Testis (tissue), 3 donors: ENCODE measurements around the gene AK1. TPM values are rescaled to one million over a fixed set of nuclear protein-coding genes. Genes with fewer than 3 reads are reported as not detected.
"Not testable (repeated sequence)": the region's sequence is repeated elsewhere in the genome, so short reads cannot be mapped to it uniquely, and the experiment has no call there.

ENCODE experiments used
- DNase-seq: peaks from one replicate; pipeline ENCODE4 v3.0.0-alpha.2; 2019
- H3K27ac ChIP-seq, 2 donors: fragments of 200-600 bp; sonication (generic); one replicate each; pipeline ENCODE4 v1.5.1; 2019
- H3K27me3 ChIP-seq: fragments of 200-600 bp; sonication (generic); one replicate; pipeline ENCODE4 v1.5.1; 2019
- H3K36me3 ChIP-seq: fragments of 200-600 bp; sonication (generic); one replicate; pipeline ENCODE4 v1.5.1; 2017; ENCODE audit warnings: low read depth; ENCODE audit errors: missing control alignments
- H3K4me1 ChIP-seq: fragments of 200-600 bp; sonication (generic); one replicate; pipeline ENCODE4 v1.5.1; 2019
- H3K4me3 ChIP-seq, 2 donors: fragments of 200-600 bp; sonication (generic); one replicate each; pipeline ENCODE4 v1.5.1; 2017 to 2019
- H3K9me3 ChIP-seq: fragments of 200-600 bp; sonication (generic); one replicate; pipeline ENCODE4 v1.5.1; 2017
- POLR2A ChIP-seq: fragments of 450-650 bp; IDR thresholded peaks from one replicate; pipeline ENCODE4 v1.6.1; 2017; ENCODE audit warnings: antibody characterized with exemption, mild to moderate bottlenecking, moderate library complexity
- WGBS, 2 donors: methylation state at CpG; one replicate each; pipeline ENCODE4 v1.1.5; 2018; 5-methylcytosine and 5-hydroxymethylcytosine counted together
- intact Hi-C: fragments of 100-400 bp; cut with DNase I; formaldehyde crosslinking; loops from one replicate; pipeline ENCODE4 v1.15.1; 2023; ENCODE audit warnings: low total_unique reads
- polyA plus RNA-seq: library from polyadenylated mRNA; stranded (reverse); fragments of 350-450 nt; fragmentation: Illumina TruSeq; extraction: RNeasy Lipid Tissue Mini Kit (QIAGEN cat#74804); gene quantifications from one replicate; pipeline ENCODE4 v1.2.3, GENCODE V29; 2014; ENCODE audit warnings: low read depth, low replicate concordance; ENCODE audit not compliant: insufficient read depth
- total RNA-seq, 2 donors: library from RNA; depleted of rRNA; stranded (reverse); fragments of >200 nt; gene quantifications; one replicate each; pipeline ENCODE4 v1.2.3, GENCODE V29; 2016
- TF ChIP-seq, protein P1 (sequence below), 3 experiments: fragments of 450-650 bp in 2 of 3; fragments of 200-600 bp in 1 of 3; sonication (generic) in 1 of 3; IDR thresholded peaks; one replicate each; pipeline ENCODE4 v1.5.1; 2016 to 2019; ENCODE audit warnings: antibody characterized with exemption in 3 of 3, mild to moderate bottlenecking in 2 of 3, moderate library complexity in 1 of 3

Gene AK1
- total and polyA plus RNA-seq, 3 donors from 2014 or later = 86.7 to 154 (median 103) TPM

DNA sequence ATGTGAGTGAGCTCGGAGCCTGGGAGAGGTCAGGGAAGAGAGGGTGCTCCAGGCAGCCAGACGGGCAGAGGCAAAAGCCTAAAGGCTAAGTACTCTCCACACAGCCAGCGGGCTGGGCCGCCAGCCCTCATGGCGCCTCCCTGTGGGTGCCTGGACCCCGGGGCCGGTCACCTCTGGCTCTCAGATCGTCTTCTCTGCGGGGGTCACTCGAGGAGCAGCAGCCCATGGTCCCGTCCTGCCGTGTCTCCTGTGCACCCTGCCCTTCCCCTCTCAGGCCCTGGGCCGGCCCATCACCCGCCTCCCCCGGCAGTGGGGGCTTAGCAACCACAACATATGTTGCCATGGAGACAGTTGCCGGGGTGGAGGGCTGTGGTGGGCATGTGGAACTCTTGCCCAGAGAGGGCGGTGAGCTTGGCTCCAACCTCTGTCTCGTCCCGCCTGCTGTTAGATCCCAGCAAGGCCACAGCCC lies 4.2 kb downstream of the AK1 start:
- WGBS, 2 donors = 42 to 66% methylated on average over 9 to 19 of the region's 19 CpGs
- DNase-seq = no peak
- Histone ChIP-seq H3K27ac (peak overlapping the region in 1 of 2 donors; percentile 63), H3K4me1 (peaks cover 60% of the 10 kb centered on the region), H3K4me3 (no peak overlapping the region), H3K9me3 (no peaks in the 10 kb centered on the region), H3K27me3 (no peaks in the 10 kb centered on the region), H3K36me3 (no peaks in the 10 kb centered on the region)
- TF ChIP-seq, protein P1, sequence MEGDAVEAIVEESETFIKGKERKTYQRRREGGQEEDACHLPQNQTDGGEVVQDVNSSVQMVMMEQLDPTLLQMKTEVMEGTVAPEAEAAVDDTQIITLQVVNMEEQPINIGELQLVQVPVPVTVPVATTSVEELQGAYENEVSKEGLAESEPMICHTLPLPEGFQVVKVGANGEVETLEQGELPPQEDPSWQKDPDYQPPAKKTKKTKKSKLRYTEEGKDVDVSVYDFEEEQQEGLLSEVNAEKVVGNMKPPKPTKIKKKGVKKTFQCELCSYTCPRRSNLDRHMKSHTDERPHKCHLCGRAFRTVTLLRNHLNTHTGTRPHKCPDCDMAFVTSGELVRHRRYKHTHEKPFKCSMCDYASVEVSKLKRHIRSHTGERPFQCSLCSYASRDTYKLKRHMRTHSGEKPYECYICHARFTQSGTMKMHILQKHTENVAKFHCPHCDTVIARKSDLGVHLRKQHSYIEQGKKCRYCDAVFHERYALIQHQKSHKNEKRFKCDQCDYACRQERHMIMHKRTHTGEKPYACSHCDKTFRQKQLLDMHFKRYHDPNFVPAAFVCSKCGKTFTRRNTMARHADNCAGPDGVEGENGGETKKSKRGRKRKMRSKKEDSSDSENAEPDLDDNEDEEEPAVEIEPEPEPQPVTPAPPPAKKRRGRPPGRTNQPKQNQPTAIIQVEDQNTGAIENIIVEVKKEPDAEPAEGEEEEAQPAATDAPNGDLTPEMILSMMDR (IDR thresholded peaks at IDR 0.05) = no peak
- no peak for TF ChIP-seq POLR2A
- intact Hi-C loops = loop anchor here (10.0 kb wide), 1 partner anchor 138 kb away; the partner anchor contains the start of gene TOR2A

DNA sequence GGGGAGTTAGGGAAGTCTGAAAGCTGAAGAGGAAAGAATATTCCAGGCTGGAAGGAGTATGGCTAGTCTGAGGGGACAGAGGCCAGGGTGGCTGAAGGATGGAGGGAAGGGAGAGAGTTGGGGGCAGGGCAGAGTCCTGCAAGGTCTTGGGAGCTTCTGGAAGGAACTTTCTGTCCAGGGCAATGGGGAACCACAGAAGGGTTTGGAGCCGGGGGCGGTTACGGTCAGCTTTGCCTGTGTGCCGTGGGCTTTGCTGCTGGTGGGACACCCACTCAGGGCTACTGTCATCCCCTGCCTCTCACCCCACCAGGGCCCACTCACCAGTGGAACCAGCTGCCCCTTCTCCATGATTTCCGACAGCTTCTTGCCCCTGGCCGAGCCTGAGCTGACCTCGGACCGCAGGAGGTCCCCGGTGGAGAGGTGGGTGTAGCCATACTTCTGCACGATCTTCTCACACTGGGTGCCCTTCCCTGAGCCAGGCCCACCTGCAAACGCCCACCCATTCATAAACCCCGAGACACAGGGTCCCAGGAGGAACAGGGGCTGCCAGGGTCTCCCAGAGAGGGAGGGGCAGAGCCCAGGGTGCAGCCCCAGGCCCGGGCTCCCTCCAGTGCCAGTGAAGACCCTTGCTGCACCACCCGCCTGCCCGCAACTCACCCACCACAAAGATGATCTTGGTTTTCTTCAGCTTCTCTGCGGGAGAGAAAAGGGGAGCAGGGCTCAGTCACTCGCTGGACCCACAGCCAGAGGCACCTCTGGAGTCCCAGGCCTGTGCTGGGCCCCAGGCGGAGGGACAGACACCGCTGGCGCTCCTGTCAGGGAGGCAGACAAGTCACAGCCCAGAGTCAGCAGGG lies 4.9 kb downstream of the AK1 start:
- peaks cover 59% of the 10 kb centered on the region for H3K4me1 ChIP-seq

DNA sequence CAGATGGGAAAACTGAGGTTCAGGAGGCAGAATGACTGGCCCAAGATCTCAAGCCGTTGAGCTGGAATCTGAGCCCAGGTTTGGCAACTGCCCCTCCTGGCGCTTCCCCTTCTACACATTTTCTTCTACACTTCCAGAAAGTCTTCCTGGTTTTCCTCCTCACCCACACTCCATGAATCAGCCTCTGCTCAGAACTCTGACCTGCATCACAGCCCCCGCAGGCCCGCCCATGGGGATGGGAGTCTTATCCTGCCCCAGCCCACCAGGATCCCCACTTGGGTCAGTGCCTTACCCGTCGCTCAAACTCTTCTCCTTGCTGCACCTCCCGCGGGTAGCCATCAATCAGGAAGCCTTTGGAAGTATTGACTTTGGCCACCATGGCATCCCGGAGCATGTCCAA lies 5.9 kb downstream of the AK1 start:
- H3K4me3 ChIP-seq = no peak overlapping the region
- H3K4me1 ChIP-seq = peaks cover 62% of the 10 kb centered on the region
- no peaks in the 10 kb centered on the region for H3K27me3 ChIP-seq
- no peaks in the 10 kb centered on the region for H3K9me3 ChIP-seq
- H3K27ac ChIP-seq = no peak overlapping the region
- no peaks in the 10 kb centered on the region for H3K36me3 ChIP-seq
- DNase-seq = no peak
- intact Hi-C loops = loop anchor here (10.0 kb wide), 1 partner anchor 137 kb away; the partner anchor contains the start of gene TOR2A
- WGBS, 2 donors = 81 to 87% methylated on average over 9 of the region's 9 CpGs
- TF ChIP-seq POLR2A = no peak
- TF ChIP-seq, protein P1 (IDR thresholded peaks at IDR 0.05) = no peak

More for the DNA sequence above, 4.9 kb downstream of the AK1 start:
- intact Hi-C loops = loop anchor here (10.0 kb wide), 1 partner anchor 138 kb away; the partner anchor contains the start of gene TOR2A
- WGBS, 2 donors = 75 to 85% methylated on average over 7 to 20 of the region's 20 CpGs
- Histone ChIP-seq H3K9me3 (no peaks in the 10 kb centered on the region), H3K36me3 (no peaks in the 10 kb centered on the region), H3K27me3 (no peaks in the 10 kb centered on the region), H3K4me3 (no peak overlapping the region), H3K27ac (no peak overlapping the region)
- DNase-seq = no peak
- TF ChIP-seq POLR2A = no peak
- TF ChIP-seq, protein P1 (IDR thresholded peaks at IDR 0.05) = no peak

DNA sequence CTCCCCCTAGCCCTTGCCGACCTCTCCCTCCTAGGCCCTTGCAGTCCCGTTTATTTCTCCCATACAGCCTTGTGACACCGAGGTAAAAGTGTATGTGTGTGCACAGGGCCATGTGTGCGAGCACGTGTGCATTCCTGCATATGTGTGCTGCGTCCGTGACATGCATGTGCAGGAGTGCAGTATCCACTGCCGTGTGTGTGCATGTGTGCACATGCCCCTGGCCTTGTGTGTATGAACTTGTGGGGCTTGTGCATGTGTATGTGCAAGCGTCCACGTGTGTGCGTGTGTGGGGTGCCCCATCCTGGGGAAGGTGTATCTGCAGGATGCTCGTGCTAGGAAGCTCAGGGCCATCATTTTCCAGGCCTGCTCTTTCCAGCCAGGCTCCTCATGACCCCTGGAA lies 6.6 kb downstream of the AK1 start:
- H3K4me3 ChIP-seq = no peak overlapping the region
- no peaks in the 10 kb centered on the region for H3K9me3 ChIP-seq
- H3K36me3 ChIP-seq = no peaks in the 10 kb centered on the region
- H3K27ac ChIP-seq = no peak overlapping the region
- DNase-seq = no peak
- WGBS, 2 donors = 69 to 88% methylated on average over 8 to 12 of the region's 12 CpGs
- peaks cover 58% of the 10 kb centered on the region for H3K4me1 ChIP-seq
- H3K27me3 ChIP-seq = no peaks in the 10 kb centered on the region
- intact Hi-C loops = loop anchor here (10.0 kb wide), 1 partner anchor 136 kb away; the partner anchor contains the start of gene TOR2A
- no peak for TF ChIP-seq POLR2A
- TF ChIP-seq, protein P1 (IDR thresholded peaks at IDR 0.05) = no peak

DNA sequence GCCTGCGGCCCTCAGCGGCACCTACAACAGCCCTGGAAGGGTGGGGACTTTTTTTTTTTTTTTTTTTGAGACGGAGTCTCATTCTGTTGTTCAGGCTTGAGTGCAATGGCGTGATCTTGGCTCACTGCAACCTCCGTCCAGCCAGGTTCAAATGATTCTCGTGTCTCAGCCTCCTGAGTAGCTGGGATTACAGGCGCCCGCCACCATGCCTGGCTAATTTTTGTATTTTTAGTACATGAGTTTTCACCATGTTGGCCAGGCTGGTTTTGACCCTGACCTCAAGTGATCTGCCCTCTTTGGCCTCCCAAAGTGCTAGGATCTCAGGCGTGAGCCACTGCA lies 7.4 kb downstream of the AK1 start:
- 74 to 85% methylated on average over 8 to 9 of the region's 9 CpGs for WGBS, 2 donors
- H3K4me3 ChIP-seq, H3K27me3 ChIP-seq, H3K27ac ChIP-seq, H3K36me3 ChIP-seq, DNase-seq, H3K9me3 ChIP-seq: not testable (repeated sequence)
- H3K4me1 ChIP-seq = peaks cover 50% of the 10 kb centered on the region
- intact Hi-C loops = loop anchor here (10.0 kb wide), 1 partner anchor 135 kb away; the partner anchor contains the start of gene TOR2A
